SU-DHL-6 (cell line): Measurements from ENCODE around the gene IRF2BP1.

Experiments
- EZH2phosphoT487 ChIP-seq: fragments of 200-600 bp; sonication (generic), shearing (Covaris generic); conservative IDR thresholded peaks from 2 replicates; pipeline ENCODE4 v1.6.1; 2018; ENCODE audit warnings: mild to moderate bottlenecking, antibody characterized with exemption, low read length, moderate library complexity, mixed read lengths
- TF ChIP-seq, protein P1 (sequence below): fragments of 200-600 bp; sonication (generic); IDR thresholded peaks from one replicate; pipeline ENCODE4 v1.5.1; 2017; ENCODE audit warnings: antibody characterized with exemption, mild to moderate bottlenecking, low read length, moderate library complexity; ENCODE audit not compliant: insufficient read depth, poor library complexity, severe bottlenecking

DNA sequence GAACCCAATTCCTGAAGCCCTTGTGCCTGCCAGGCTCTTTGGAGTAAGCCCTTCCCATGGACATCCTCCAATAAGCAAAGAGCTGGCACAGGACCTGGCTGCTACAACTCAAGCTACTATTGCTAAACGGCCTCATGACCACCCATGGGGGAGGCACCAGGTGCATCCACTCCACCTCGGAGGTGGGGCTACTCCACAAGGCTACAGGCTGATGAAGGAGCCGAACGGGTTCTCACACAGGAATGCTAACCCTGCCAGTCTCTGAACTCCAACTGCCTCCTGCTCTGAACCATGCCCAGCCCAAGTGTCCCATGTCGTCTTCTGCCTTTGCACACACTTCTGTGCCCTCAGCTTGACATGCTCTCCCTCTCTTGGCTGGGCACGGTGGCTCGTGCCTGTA is 33.0 kb downstream of the IRF2BP1 start:
- TF ChIP-seq, protein P1, sequence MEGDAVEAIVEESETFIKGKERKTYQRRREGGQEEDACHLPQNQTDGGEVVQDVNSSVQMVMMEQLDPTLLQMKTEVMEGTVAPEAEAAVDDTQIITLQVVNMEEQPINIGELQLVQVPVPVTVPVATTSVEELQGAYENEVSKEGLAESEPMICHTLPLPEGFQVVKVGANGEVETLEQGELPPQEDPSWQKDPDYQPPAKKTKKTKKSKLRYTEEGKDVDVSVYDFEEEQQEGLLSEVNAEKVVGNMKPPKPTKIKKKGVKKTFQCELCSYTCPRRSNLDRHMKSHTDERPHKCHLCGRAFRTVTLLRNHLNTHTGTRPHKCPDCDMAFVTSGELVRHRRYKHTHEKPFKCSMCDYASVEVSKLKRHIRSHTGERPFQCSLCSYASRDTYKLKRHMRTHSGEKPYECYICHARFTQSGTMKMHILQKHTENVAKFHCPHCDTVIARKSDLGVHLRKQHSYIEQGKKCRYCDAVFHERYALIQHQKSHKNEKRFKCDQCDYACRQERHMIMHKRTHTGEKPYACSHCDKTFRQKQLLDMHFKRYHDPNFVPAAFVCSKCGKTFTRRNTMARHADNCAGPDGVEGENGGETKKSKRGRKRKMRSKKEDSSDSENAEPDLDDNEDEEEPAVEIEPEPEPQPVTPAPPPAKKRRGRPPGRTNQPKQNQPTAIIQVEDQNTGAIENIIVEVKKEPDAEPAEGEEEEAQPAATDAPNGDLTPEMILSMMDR = no peak
- TF ChIP-seq EZH2phosphoT487 = no peak
